Liver (tissue), 3 donors: ENCODE data around the gene HOXA3.

Source experiments
- EGR1 ChIP-seq, 2 donors: IDR thresholded peaks; 2 replicates each; pipeline ENCODE4 v1.6.1; 2016 to 2018; ENCODE audit warnings: antibody characterized with exemption in 2 of 2, low read depth in 2 of 2
- GABPA ChIP-seq, 2 donors: IDR thresholded peaks in 1 of 2; conservative IDR thresholded peaks in 1 of 2; 2 replicates each; pipeline ENCODE4 v1.6.1; 2016; ENCODE audit warnings: antibody characterized with exemption in 2 of 2, mild to moderate bottlenecking in 1 of 2, moderate library complexity in 1 of 2
- HNF4G ChIP-seq: IDR thresholded peaks from 2 replicates; pipeline ENCODE4 v1.6.1; 2016; ENCODE audit warnings: antibody characterized with exemption
- NR2F2 ChIP-seq: IDR thresholded peaks from 2 replicates; pipeline ENCODE4 v1.6.1; 2016; ENCODE audit warnings: antibody characterized with exemption
- RAD21 ChIP-seq, 2 donors: IDR thresholded peaks; 2 replicates each; pipeline ENCODE4 v1.6.1; 2016; ENCODE audit warnings: antibody characterized with exemption in 2 of 2, mild to moderate bottlenecking in 2 of 2
- RXRA ChIP-seq, 2 donors: IDR thresholded peaks; 2 replicates each; pipeline ENCODE4 v1.6.1; 2017 to 2018; ENCODE audit warnings: antibody characterized with exemption in 2 of 2, mild to moderate bottlenecking in 1 of 2
- SP1 ChIP-seq: IDR thresholded peaks from 2 replicates; pipeline ENCODE4 v1.6.1; 2018; ENCODE audit warnings: antibody characterized with exemption, mild to moderate bottlenecking
- TAF1 ChIP-seq: conservative IDR thresholded peaks from 2 replicates; pipeline ENCODE4 v1.6.1; 2016; ENCODE audit warnings: antibody characterized with exemption, mild to moderate bottlenecking
- TF ChIP-seq, protein P1 (sequence below): fragments of 150-350 bp; IDR thresholded peaks from 2 replicates; pipeline ENCODE4 v1.5.1; 2017; ENCODE audit warnings: improper control_type of control experiment, low read depth, low read length; ENCODE audit not compliant: missing input control
- TF ChIP-seq, protein P2 (sequence below): IDR thresholded peaks from 2 replicates; pipeline ENCODE4 v1.6.1; 2016; ENCODE audit warnings: antibody characterized with exemption
- TF ChIP-seq, protein P3 (sequence below): IDR thresholded peaks from 2 replicates; pipeline ENCODE4 v1.6.1; 2016; ENCODE audit warnings: antibody characterized with exemption
- donor health status: healthy.
- donor health status: healthy.

- TF ChIP-seq, protein P1, sequence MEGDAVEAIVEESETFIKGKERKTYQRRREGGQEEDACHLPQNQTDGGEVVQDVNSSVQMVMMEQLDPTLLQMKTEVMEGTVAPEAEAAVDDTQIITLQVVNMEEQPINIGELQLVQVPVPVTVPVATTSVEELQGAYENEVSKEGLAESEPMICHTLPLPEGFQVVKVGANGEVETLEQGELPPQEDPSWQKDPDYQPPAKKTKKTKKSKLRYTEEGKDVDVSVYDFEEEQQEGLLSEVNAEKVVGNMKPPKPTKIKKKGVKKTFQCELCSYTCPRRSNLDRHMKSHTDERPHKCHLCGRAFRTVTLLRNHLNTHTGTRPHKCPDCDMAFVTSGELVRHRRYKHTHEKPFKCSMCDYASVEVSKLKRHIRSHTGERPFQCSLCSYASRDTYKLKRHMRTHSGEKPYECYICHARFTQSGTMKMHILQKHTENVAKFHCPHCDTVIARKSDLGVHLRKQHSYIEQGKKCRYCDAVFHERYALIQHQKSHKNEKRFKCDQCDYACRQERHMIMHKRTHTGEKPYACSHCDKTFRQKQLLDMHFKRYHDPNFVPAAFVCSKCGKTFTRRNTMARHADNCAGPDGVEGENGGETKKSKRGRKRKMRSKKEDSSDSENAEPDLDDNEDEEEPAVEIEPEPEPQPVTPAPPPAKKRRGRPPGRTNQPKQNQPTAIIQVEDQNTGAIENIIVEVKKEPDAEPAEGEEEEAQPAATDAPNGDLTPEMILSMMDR: no peak
- TF ChIP-seq, protein P2, sequence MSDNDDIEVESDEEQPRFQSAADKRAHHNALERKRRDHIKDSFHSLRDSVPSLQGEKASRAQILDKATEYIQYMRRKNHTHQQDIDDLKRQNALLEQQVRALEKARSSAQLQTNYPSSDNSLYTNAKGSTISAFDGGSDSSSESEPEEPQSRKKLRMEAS: no peak
- TF ChIP-seq HNF4G: no peak
- TF ChIP-seq GABPA (IDR thresholded peaks at IDR 0.05 in 1 of 2, conservative IDR thresholded peaks at IDR 0.05 in 1 of 2): no peak
- TF ChIP-seq RAD21 (IDR thresholded peaks at IDR 0.05): no peak
- no peak for TF ChIP-seq SP1
- TF ChIP-seq TAF1: no peak
- TF ChIP-seq EGR1 (IDR thresholded peaks at IDR 0.05; ENCODE audit: low read depth in 2 of 2): no peak
- TF ChIP-seq NR2F2: no peak
- TF ChIP-seq, protein P3, sequence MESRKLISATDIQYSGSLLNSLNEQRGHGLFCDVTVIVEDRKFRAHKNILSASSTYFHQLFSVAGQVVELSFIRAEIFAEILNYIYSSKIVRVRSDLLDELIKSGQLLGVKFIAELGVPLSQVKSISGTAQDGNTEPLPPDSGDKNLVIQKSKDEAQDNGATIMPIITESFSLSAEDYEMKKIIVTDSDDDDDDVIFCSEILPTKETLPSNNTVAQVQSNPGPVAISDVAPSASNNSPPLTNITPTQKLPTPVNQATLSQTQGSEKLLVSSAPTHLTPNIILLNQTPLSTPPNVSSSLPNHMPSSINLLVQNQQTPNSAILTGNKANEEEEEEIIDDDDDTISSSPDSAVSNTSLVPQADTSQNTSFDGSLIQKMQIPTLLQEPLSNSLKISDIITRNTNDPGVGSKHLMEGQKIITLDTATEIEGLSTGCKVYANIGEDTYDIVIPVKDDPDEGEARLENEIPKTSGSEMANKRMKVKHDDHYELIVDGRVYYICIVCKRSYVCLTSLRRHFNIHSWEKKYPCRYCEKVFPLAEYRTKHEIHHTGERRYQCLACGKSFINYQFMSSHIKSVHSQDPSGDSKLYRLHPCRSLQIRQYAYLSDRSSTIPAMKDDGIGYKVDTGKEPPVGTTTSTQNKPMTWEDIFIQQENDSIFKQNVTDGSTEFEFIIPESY: no peak
- no peak for TF ChIP-seq RXRA (IDR thresholded peaks at IDR 0.05)
Measured at GRCh38 chr7:27155816-27156507, 3.6 kb upstream of the HOXA3 start.
